ENCODE results near the gene LST1. TPM values are rescaled to one million over a fixed set of nuclear protein-coding genes. Genes with fewer than 3 reads are reported as not detected.
A peak's percentile ranks its signal among the peaks of the same experiment; 100 is the strongest.

The LST1 gene
- total RNA-seq, 1 experiment from 2014 or later: not detected

DNA sequence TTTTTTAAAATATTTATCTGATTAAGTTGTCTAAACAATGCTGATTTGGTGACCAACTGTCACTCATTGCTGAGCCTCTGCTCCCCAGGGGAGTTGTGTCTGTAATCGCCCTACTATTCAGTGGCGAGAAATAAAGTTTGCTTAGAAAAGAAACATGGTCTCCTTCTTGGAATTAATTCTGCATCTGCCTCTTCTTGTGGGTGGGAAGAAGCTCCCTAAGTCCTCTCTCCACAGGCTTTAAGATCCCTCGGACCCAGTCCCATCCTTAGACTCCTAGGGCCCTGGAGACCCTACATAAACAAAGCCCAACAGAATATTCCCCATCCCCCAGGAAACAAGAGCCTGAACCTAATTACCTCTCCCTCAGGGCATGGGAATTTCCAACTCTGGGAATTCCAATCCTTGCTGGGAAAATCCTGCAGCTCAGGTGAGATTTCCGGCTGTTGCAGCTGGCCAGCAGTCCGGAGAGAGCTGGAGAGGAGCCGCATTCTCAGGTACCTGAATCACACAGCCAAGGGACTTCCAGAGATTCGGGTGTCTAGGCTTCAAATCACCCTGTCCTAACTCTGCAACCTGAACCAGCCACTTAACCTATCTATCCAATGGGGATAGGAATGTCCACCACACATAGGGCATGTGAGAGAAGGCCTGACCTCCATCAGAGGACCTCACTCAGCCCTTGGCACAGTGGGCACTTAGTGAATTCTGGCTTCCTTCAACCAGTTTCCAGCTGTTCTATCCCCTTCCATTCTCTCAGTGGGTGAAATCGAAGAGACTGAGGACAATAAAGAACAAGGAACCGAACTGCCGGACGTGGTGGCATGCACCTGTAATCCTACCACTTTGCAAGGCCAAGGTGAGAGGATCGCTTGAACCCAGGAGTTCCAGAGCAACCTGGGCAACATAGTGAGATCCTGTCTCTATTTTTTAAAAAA, 7.6 kb upstream of the LST1 start:
- H3K27me3 ChIP-seq (ENCODE audit: control insufficient read depth, insufficient read depth, low read length): no peaks in the 10 kb centered on the region
- H3K4me1 ChIP-seq (ENCODE audit: control insufficient read depth, insufficient read depth, low read length): peaks cover 22% of the 10 kb centered on the region
- ChIA-PET CTCF (interaction anchor here (0.6 to 0.9 kb wide), 2 partner anchors 27 to 80 kb away, joined by 3 to 6 read pairs; partner anchors contain the start of gene MICB), POLR2A (interaction anchor here (0.6 to 0.7 kb wide), 2 partner anchors 19 to 30 kb away, joined by 3 to 5 read pairs; no protein-coding TSS in a partner anchor)
- intact Hi-C loops (cut with micrococcal nuclease; ENCODE audit: unreplicated experiment): no loop called here
- no TSS peak for BruUV-seq (replicated peaks)
- H3K27ac ChIP-seq (ENCODE audit: low read length): peak overlapping the region; percentile 78
- ATAC-seq: peak; percentile 57
- in situ Hi-C loops (cut with HindIII; ENCODE audit: low pct_unique_long_range_greater_than_20kb, low sequenced_read_pairs): no loop called here
- no peak overlapping the region for H3K4me3 ChIP-seq (ENCODE audit: low read depth in 2 of 2, low read length in 2 of 2)
- TF ChIP-seq TCF7L2 (IDR thresholded peaks at IDR 0.05; ENCODE audit: low read depth, low read length): no peak
- TF ChIP-seq, protein P1, sequence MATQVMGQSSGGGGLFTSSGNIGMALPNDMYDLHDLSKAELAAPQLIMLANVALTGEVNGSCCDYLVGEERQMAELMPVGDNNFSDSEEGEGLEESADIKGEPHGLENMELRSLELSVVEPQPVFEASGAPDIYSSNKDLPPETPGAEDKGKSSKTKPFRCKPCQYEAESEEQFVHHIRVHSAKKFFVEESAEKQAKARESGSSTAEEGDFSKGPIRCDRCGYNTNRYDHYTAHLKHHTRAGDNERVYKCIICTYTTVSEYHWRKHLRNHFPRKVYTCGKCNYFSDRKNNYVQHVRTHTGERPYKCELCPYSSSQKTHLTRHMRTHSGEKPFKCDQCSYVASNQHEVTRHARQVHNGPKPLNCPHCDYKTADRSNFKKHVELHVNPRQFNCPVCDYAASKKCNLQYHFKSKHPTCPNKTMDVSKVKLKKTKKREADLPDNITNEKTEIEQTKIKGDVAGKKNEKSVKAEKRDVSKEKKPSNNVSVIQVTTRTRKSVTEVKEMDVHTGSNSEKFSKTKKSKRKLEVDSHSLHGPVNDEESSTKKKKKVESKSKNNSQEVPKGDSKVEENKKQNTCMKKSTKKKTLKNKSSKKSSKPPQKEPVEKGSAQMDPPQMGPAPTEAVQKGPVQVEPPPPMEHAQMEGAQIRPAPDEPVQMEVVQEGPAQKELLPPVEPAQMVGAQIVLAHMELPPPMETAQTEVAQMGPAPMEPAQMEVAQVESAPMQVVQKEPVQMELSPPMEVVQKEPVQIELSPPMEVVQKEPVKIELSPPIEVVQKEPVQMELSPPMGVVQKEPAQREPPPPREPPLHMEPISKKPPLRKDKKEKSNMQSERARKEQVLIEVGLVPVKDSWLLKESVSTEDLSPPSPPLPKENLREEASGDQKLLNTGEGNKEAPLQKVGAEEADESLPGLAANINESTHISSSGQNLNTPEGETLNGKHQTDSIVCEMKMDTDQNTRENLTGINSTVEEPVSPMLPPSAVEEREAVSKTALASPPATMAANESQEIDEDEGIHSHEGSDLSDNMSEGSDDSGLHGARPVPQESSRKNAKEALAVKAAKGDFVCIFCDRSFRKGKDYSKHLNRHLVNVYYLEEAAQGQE (IDR thresholded peaks at IDR 0.05; ENCODE audit: insufficient read depth in 1 of 2, low read depth in 2 of 2, low read length in 1 of 2): peak; percentile 50 to 53; a peak in 1 of 4 replicates
- H3K36me3 ChIP-seq (ENCODE audit: control insufficient read depth, insufficient read depth, low read length): no peaks in the 10 kb centered on the region
- no peak for DNase-seq (ENCODE audit: low read depth, low spot score)
- H3K9me3 ChIP-seq (ENCODE audit: control insufficient read depth, insufficient read depth, low read depth, low read length): no peaks in the 10 kb centered on the region

DNA sequence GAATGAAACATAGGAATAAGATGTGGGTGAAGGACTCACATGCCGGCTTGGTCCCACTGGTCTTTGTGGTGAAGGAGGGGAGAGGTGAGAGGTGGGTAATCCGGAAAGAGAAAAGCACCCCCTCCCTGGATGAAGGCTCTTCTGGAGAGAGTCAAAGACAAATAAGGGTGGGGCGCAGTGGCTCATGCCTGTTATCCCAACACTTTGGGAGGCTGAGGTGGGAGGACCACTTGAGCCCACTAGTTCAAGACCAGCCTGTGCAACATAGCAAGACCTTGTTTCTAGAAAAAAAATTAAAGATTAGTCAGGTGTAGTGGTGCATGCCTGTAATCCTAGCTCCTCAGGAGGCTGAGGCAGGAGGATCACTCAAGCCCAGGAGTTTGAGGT, 7.0 kb upstream of the LST1 start:
- Histone ChIP-seq H3K4me1 (ENCODE audit: control insufficient read depth, insufficient read depth, low read length) (peaks cover 22% of the 10 kb centered on the region), H3K36me3 (ENCODE audit: control insufficient read depth, insufficient read depth, low read length) (no peaks in the 10 kb centered on the region), H3K27me3 (ENCODE audit: control insufficient read depth, insufficient read depth, low read length) (no peaks in the 10 kb centered on the region), H3K27ac (ENCODE audit: low read length) (peak overlapping the region; percentile 78; the same call in 1 of the 2 replicates), H3K4me3 (ENCODE audit: low read depth in 2 of 2, low read length in 2 of 2) (no peak overlapping the region), H3K9me3 (ENCODE audit: control insufficient read depth, insufficient read depth, low read depth, low read length) (no peaks in the 10 kb centered on the region)
- BruUV-seq (replicated peaks): no TSS peak
- in situ Hi-C loops (cut with HindIII; ENCODE audit: low pct_unique_long_range_greater_than_20kb, low sequenced_read_pairs) (no loop called here), intact Hi-C loops (cut with micrococcal nuclease; ENCODE audit: unreplicated experiment) (no loop called here)
- DNase-seq (ENCODE audit: low read depth, low spot score): no peak
- CTCF ChIA-PET: interaction anchor here (0.9 kb wide), 1 partner anchor 28 kb away, joined by 3 read pairs; no protein-coding TSS in a partner anchor
- no peak for ATAC-seq
- TF ChIP-seq, protein P1 (IDR thresholded peaks at IDR 0.05; ENCODE audit: insufficient read depth in 1 of 2, low read depth in 2 of 2, low read length in 1 of 2): no peak
- TF ChIP-seq POLR2AphosphoS5 (IDR thresholded peaks at IDR 0.05; ENCODE audit: low read depth, low read length): no peak
- no peak for TF ChIP-seq SIN3A (IDR thresholded peaks at IDR 0.05; ENCODE audit: borderline replicate concordance, insufficient read depth, low read depth, low read length)
- TF ChIP-seq TCF7L2 (IDR thresholded peaks at IDR 0.05; ENCODE audit: low read depth, low read length): no peak
- TF ChIP-seq, protein P2, sequence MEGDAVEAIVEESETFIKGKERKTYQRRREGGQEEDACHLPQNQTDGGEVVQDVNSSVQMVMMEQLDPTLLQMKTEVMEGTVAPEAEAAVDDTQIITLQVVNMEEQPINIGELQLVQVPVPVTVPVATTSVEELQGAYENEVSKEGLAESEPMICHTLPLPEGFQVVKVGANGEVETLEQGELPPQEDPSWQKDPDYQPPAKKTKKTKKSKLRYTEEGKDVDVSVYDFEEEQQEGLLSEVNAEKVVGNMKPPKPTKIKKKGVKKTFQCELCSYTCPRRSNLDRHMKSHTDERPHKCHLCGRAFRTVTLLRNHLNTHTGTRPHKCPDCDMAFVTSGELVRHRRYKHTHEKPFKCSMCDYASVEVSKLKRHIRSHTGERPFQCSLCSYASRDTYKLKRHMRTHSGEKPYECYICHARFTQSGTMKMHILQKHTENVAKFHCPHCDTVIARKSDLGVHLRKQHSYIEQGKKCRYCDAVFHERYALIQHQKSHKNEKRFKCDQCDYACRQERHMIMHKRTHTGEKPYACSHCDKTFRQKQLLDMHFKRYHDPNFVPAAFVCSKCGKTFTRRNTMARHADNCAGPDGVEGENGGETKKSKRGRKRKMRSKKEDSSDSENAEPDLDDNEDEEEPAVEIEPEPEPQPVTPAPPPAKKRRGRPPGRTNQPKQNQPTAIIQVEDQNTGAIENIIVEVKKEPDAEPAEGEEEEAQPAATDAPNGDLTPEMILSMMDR (IDR thresholded peaks at IDR 0.05): no peak
- POLR2A ChIA-PET: no interaction called here
